ENCODE data around the gene MDH1.

The MDH1 gene

DNA sequence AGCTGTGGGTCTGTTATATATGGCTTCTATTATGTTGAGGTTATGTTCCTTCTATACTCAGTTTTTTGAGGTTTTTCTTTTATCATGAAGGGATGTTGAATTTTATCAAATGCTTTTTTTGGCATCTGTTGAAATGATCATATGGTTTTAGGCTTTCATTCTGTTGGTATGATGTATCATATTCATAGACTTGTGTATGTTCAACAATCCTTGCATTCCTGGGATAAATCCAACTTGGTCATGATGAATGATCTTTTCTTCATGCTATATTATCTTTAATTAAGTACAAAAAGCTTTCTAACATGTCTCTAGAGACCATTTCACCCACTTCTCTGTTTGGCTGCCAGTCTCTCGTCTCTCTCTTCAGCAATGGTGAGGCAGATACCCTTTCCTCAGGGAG, 54.2 kb downstream of the MDH1 start:
- no peak for DNase-seq

DNA sequence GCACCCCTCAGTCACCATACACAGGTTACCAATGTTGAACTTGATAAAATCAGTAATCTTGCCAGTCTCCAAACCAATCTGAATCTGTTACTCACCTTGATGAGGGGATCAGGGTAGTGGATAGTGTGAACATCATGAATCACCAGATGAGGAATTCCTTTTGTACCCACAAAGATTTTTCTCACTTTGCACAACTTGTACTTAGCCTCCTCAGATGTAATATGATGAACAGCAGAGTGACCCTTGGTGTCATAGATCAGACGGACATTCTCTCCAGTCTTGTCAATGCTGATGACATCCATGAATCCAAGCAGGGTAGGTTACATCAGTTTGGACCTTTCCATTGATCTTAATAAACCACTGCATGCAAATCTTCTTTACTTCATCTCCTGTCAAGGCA, 54.7 kb downstream of the MDH1 start:
- no peak for DNase-seq

DNA sequence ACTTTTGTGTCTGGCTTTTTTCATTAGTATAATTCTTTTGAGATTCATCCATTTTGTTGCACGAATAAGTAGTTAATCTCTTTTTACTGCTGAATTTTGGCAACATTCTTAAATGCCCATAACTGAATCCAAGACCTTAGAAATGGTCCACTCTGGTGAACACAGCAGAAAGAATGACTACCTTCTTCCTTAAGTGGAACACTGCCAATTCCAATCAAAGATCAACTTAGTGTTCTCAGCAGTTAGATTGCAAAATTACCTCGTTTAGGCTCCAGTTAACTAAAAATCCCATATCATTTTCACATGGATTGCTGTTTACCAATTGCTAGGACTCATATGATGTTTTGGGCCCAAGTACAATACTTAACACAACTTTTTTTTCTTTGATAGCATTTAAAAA, 59.9 kb downstream of the MDH1 start:
- DNase-seq, result no peak

DNA sequence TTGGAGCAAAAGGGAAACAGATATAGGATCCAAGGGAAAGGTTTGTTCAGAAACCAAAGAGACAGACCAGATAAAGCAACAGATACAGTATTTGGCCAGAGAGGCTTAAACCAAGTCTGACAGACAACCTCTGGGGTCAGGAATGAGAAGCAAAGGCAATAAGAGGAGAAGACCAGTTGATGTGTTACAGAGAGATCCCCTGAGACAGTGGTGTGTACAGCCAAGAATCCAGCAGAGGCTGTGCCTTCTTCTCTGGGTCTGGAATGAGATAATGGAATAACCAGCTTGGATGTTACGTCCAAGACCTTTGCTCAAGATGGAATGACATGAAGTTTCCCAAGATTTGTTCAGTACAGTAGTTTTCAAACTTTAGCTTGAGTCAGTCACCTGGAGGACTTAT, 61.1 kb downstream of the MDH1 start:
- no peak for DNase-seq

DNA sequence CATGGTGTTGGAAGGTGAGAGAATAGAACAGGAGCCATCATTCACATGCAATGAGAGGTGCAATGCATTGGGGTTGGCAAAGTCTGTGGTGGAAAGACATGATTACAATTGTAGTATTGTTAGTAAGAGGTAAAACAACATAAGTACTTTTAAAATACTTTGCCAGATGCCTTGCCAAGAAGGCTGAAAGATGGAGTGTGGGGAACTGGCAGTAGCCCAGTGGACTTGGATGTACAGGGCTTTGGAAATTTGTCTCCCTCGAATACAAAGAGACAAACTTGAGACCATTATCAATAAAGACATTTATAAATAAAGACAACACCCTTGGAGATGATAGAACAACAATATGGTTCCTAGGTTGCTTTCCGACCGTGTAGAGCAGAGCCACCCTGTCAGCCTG, 62.0 kb downstream of the MDH1 start:
- no peak for DNase-seq

DNA sequence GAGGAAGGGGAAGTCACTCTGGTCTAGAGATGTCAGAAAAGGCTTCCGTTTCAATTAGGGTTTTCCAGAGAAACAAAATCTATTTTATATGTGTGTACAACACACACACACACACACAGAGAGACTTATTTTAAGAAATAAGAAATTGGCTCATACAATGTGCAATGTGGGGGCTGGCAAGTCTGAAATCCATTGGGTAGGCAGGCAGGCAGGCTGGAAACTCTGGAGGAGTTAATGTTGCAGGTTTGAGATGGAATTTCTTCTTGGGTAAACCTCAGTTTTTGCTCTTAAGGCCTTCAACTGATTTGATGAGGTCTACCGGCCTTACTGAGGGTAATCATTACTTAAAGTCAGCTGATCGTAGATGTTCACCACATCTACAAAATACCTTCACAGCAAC, 62.6 kb downstream of the MDH1 start:
- no peak for DNase-seq

DNA sequence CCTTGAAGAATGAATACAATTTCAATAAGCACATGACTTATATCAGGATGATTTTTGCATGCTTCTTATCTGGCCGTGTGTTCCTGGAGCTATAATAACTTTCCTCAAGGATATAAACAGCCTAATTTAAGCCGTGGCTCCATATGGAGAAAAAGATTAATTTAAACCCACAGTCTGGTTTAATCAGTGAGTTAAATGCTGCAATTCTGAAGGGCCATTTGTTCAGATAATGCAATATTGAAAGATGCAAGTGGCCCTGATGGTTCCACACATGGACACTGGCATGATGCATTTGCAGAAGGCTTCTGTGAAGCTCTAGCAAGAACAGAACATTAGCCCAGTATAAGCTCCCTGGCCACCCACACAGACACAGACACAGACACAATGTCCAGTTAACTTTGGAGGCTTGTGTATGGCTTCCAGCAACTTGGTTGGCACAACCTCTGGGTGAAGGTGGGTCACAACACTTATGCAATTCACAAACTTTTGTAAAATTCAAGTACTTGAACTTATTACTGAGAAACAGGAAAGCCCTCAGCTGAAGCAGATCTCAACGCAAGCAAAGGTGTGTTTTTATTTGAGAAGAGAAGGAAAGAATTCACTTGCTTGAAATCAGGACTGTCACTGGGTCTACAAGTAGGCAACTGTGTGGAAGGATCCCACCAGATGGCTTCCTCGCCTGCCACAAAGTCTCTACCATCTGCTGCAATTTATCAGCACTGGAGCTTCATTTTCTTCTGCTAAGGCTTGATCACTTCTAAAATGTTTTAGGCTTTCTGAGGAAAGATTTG, 63.3 kb downstream of the MDH1 start:
- no peak for DNase-seq

DNA sequence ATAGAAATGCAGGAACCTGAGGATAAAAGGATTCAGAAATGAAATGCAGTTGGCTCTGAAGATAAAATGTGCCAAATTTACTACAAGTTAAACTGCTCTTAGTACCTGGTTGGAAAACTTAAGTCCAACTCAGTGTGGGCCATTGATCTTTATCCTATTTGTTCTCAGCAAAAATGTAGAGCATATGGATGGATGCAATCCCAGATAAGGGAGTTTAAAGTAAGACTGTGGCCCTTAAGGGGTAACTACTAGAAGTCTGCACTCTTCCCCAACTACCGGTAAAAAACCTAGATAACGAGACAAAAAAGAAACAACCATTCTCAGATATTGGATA, 63.9 kb downstream of the MDH1 start:
- no peak for DNase-seq

DNA sequence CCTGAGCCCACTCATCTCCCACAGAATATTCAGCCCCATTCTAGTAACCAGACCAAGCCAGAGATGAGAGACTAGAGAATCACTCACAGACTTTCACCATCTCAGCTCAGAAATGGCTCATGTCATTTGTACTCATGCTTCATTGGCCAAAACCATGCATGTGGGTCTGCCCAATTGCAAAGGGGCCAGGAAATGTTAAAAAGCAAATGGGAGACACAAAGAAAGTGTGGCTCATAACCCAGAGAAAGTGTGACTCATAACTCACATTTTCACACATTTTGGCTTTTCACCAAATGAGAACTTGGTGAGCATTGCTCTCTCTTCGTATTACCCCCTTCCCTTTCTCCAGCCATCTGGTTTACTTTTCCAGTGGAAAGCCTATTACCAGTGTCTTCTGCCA, 66.2 kb downstream of the MDH1 start:
- DNase-seq, result no peak

All from DMS79 (cell line).